ENCODE results near the gene TMEM181.
"Not testable (repeated sequence)": the region's sequence is repeated elsewhere in the genome, so short reads cannot be mapped to it uniquely, and the experiment has no call there.

The TMEM181 gene

GRCh38 chr6:158589366-158589765, 29.5 kb downstream of the TMEM181 start:
- no peak for FAIRE-seq
- DNase-seq (ENCODE audit: insufficient read length), result no peak
- TF ChIP-seq POLR2A (IDR thresholded peaks at IDR 0.05; ENCODE audit: low read depth, low read length), result no peak
- TF ChIP-seq TAF1 (IDR thresholded peaks at IDR 0.05; ENCODE audit: borderline replicate concordance, low read depth, low read length), result no peak
- TF ChIP-seq POLR2AphosphoS5 (IDR thresholded peaks at IDR 0.05; ENCODE audit: low read depth, low read length), result no peak

GRCh38 chr6:158591134-158591809, 31.4 kb downstream of the TMEM181 start:
- FAIRE-seq, result no peak
- no peak for DNase-seq (ENCODE audit: insufficient read length)
- TF ChIP-seq TAF1 (IDR thresholded peaks at IDR 0.05; ENCODE audit: borderline replicate concordance, low read depth, low read length) (no peak), POLR2AphosphoS5 (IDR thresholded peaks at IDR 0.05; ENCODE audit: low read depth, low read length) (no peak), POLR2A (IDR thresholded peaks at IDR 0.05; ENCODE audit: low read depth, low read length) (no peak)

- TF ChIP-seq TAF1 (IDR thresholded peaks at IDR 0.05; ENCODE audit: borderline replicate concordance, low read depth, low read length) (no peak), POLR2AphosphoS5 (IDR thresholded peaks at IDR 0.05; ENCODE audit: low read depth, low read length) (no peak), POLR2A (IDR thresholded peaks at IDR 0.05; ENCODE audit: low read depth, low read length) (no peak)
- DNase-seq (ENCODE audit: insufficient read length) (no peak), FAIRE-seq (no peak)
Measured at GRCh38 chr6:158591810-158592209, 31.9 kb downstream of the TMEM181 start.

GRCh38 chr6:158593670-158594069, 33.8 kb downstream of the TMEM181 start:
- FAIRE-seq (no peak), DNase-seq (ENCODE audit: insufficient read length) (no peak)
- no peak for TF ChIP-seq POLR2A (IDR thresholded peaks at IDR 0.05; ENCODE audit: low read depth, low read length)
- TF ChIP-seq POLR2AphosphoS5 (IDR thresholded peaks at IDR 0.05; ENCODE audit: low read depth, low read length), result no peak
- TF ChIP-seq TAF1 (IDR thresholded peaks at IDR 0.05; ENCODE audit: borderline replicate concordance, low read depth, low read length), result no peak

- no peak for DNase-seq (ENCODE audit: insufficient read length)
- FAIRE-seq, result no peak
Measured at GRCh38 chr6:158595223-158595622, 35.3 kb downstream of the TMEM181 start.

GRCh38 chr6:158596861-158597260, 37.0 kb downstream of the TMEM181 start:
- FAIRE-seq (no peak), DNase-seq (ENCODE audit: insufficient read length) (no peak)
- TF ChIP-seq TAF1 (IDR thresholded peaks at IDR 0.05; ENCODE audit: borderline replicate concordance, low read depth, low read length) (no peak), POLR2AphosphoS5 (IDR thresholded peaks at IDR 0.05; ENCODE audit: low read depth, low read length) (no peak), POLR2A (IDR thresholded peaks at IDR 0.05; ENCODE audit: low read depth, low read length) (no peak)

More at GRCh38 chr6:158595223-158595622, 35.3 kb downstream of the TMEM181 start:
- no peak for TF ChIP-seq POLR2A (IDR thresholded peaks at IDR 0.05; ENCODE audit: low read depth, low read length)
- TF ChIP-seq POLR2AphosphoS5 (IDR thresholded peaks at IDR 0.05; ENCODE audit: low read depth, low read length), result no peak
- no peak for TF ChIP-seq TAF1 (IDR thresholded peaks at IDR 0.05; ENCODE audit: borderline replicate concordance, low read depth, low read length)

GRCh38 chr6:158597565-158597964, 37.7 kb downstream of the TMEM181 start:
- DNase-seq (ENCODE audit: insufficient read length) (no peak), FAIRE-seq (no peak)
- TF ChIP-seq POLR2AphosphoS5 (IDR thresholded peaks at IDR 0.05; ENCODE audit: low read depth, low read length), result no peak
- no peak for TF ChIP-seq TAF1 (IDR thresholded peaks at IDR 0.05; ENCODE audit: borderline replicate concordance, low read depth, low read length)
- TF ChIP-seq POLR2A (IDR thresholded peaks at IDR 0.05; ENCODE audit: low read depth, low read length), result no peak

- FAIRE-seq (no peak), DNase-seq (ENCODE audit: insufficient read length) (no peak)
- TF ChIP-seq POLR2A (IDR thresholded peaks at IDR 0.05; ENCODE audit: low read depth, low read length) (no peak), TAF1 (IDR thresholded peaks at IDR 0.05; ENCODE audit: borderline replicate concordance, low read depth, low read length) (no peak), POLR2AphosphoS5 (IDR thresholded peaks at IDR 0.05; ENCODE audit: low read depth, low read length) (no peak)
Measured at GRCh38 chr6:158599635-158600034, 39.7 kb downstream of the TMEM181 start.

- no peak for DNase-seq (ENCODE audit: insufficient read length)
- TF ChIP-seq POLR2AphosphoS5 (IDR thresholded peaks at IDR 0.05; ENCODE audit: low read depth, low read length), result no peak
- no peak for TF ChIP-seq TAF1 (IDR thresholded peaks at IDR 0.05; ENCODE audit: borderline replicate concordance, low read depth, low read length)
- no peak for TF ChIP-seq POLR2A (IDR thresholded peaks at IDR 0.05; ENCODE audit: low read depth, low read length)
- FAIRE-seq, result no peak
Measured at GRCh38 chr6:158603261-158604047, 43.6 kb downstream of the TMEM181 start.

- FAIRE-seq (no peak), DNase-seq (ENCODE audit: insufficient read length) (no peak)
- TF ChIP-seq TAF1 (IDR thresholded peaks at IDR 0.05; ENCODE audit: borderline replicate concordance, low read depth, low read length) (no peak), POLR2AphosphoS5 (IDR thresholded peaks at IDR 0.05; ENCODE audit: low read depth, low read length) (no peak), POLR2A (IDR thresholded peaks at IDR 0.05; ENCODE audit: low read depth, low read length) (no peak)
Measured at GRCh38 chr6:158604048-158604406, 44.1 kb downstream of the TMEM181 start.

GRCh38 chr6:158605266-158605878, 45.5 kb downstream of the TMEM181 start:
- TF ChIP-seq POLR2AphosphoS5 (IDR thresholded peaks at IDR 0.05; ENCODE audit: low read depth, low read length), result no peak
- TF ChIP-seq TAF1 (IDR thresholded peaks at IDR 0.05; ENCODE audit: borderline replicate concordance, low read depth, low read length), result no peak
- TF ChIP-seq POLR2A (IDR thresholded peaks at IDR 0.05; ENCODE audit: low read depth, low read length), result no peak
- DNase-seq (ENCODE audit: insufficient read length), result peak; percentile 44
- FAIRE-seq, result peak; percentile 95

GRCh38 chr6:158606011-158606410, 46.1 kb downstream of the TMEM181 start:
- not testable (repeated sequence) for FAIRE-seq

More at GRCh38 chr6:158606011-158606410, 46.1 kb downstream of the TMEM181 start:
- DNase-seq (ENCODE audit: insufficient read length), result not testable (repeated sequence)

Data from GM12892 (cell line).